GM21737 (cell line): ENCODE data around the gene TMEM238.
"Not testable (repeated sequence)": the region's sequence is repeated elsewhere in the genome, so short reads cannot be mapped to it uniquely, and the experiment has no call there.

Experiments used
- ATAC-seq: cut with Tn5 transposase; IDR thresholded peaks from one replicate; pipeline ENCODE4 v1.9.1; 2021; ENCODE audit warnings: mild to moderate bottlenecking, moderate library complexity; ENCODE audit not compliant: unreplicated experiment

TMEM238 gene, protein sequence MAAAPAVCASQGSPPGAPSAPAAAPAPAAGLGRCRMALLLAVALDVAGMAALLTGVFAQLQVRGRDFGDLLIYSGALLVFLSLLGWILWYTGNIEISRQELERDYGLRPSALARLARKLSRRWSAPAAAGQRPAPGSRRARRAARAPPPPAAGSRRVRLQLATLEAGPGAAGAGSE

DNA sequence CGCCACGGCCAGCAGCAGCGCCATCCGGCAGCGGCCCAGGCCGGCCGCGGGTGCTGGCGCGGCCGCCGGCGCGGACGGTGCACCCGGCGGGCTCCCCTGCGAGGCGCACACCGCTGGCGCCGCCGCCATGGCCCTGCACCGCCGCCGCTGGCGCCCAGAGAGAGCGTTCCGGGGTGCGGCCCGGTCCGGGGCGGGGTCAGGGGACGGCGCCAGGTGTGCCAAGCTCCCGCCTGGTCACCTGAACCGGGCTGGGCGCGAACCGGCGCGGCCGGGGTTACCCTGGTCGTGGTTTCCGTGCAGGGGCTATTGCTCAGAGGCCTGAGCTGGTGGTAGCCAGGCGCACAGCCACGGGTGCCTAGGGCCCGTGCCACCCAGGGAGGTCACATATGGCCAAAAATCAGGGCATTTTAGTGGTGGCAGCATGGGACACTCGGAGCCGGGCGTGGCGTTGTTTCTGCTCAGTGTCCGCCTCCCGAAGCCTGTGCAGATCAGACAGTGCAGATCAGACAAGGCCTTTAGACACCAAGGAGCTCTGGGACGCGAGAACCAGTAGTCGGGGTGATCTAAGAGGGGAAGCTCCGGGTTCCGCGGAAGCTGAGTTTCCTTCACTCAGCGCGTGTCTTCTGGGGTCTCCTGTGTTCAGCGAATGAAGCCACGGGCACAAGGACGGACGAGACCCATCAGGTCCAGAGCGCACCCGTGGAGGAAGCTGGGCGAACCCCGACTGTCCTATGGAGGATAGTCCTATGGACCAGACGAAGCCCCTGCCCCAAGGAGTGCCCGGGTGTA lies at the start of gene TMEM238:
Gene TMEM238 (minus strand): TSS at position 162 of the 789 bp plus-strand sequence. CDS start 33 bp downstream, at position 129.
- no peak for ATAC-seq

DNA sequence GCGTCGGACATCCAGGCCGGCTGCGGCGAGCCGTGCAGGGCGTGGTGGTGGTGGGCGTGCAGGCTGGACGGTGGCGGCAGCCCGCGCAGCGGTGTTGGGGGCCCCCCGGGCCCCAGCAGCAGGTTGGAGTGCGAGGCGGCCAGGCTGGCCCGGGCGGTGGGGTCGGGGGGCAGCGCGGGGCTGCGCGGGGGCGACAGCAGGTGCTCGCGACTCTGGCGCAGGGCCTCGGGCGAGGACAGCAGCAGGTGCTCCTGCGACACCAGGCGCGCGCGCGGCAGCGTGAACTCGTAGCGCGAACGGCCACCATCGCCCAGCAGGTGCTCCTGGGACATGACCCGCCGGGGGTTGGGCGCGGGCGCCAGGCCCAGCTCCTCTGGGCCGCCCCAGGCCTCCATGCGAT lies 49.2 kb upstream of the TMEM238 start:
- no peak for ATAC-seq

DNA sequence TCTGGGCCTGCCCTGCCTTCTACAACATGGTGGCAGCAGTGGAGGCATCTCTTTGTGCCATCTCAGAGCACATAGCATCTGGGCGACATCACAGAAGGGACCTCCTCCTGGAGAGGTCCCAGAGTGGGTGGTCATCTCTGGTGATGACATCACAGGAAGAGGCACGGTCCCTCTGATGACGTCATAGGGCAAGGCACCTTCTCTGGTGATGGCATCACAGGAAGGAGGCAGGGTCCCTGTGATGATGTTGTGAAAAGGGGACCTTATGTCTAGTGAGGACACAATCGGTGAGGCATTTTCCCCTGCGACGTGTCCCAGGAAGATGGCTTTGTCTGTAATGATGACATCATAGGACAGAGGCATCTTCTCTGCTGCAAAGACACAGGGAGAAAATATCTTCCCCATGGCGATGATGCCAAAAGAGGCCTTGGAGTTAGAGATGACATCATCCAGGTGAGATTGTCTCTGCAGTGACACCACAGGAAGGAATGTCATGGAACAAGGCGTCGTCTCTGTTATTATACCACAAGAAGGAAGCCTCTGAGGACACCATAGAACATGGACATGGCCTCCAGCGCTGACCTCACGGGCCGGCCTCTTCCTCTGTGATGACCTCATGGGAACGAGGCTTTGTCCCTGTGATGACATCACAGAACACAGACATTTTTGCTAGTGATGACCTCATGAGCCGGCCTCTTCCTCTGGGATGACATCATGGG lies 48.3 kb upstream of the TMEM238 start:
- ATAC-seq, result no peak

DNA sequence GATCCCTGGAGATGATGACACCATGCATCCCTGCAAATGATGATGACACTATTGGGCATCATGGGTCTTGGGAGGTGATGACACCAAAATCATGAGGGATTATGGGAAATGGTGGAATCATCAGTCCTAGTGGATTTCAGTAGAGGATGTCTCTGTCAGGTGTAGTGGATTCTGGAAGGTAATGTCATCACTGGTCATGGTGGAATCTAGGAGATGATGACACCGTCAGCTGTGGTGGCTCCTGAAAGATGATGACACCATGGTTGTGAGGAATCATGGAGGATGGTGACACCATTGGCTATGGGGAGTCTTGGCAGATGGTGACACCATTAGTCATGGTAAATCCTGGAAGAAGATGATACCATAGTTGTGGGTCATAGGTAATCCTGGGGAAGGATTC lies 47.1 kb upstream of the TMEM238 start:
- no peak for ATAC-seq

DNA sequence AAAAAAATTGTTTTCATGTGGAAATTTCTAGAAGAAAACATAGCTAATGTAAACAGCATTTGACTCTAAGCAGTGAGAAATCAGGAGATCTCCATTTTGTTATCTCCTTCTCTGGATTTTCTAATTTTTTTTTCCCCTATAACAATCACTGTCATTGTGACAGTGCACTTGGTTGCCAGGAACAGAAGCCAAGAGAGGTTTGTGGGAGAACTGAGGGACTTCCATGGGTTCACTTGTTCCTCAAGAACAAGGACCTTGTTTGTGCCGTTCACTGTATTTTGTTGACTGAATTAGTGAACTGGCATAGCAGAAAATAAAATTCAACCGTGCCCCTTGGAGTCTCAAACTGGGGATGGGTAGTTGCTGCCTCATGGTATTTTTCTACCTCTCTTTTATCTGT lies 42.0 kb upstream of the TMEM238 start:
- no peak for ATAC-seq

DNA sequence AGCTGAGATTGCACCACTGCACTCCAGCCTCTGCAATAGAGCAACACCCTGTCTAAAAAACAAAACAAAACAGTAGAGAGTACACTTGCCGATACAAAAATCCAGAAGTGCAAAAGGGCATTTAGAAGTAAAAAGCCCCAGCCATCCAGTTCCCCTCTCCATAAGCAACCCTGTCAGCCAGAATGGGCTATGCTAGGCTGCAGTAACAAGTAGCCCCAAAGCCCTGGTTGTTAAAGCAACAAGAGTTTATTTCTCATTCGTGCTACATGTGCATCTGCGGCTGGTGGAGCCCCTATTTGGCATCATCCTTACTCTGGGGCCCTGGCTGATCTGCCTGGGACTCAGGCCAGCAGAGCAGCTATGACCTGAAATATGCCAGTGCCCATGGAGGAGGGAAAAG lies 40.4 kb upstream of the TMEM238 start:
- no peak for ATAC-seq

DNA sequence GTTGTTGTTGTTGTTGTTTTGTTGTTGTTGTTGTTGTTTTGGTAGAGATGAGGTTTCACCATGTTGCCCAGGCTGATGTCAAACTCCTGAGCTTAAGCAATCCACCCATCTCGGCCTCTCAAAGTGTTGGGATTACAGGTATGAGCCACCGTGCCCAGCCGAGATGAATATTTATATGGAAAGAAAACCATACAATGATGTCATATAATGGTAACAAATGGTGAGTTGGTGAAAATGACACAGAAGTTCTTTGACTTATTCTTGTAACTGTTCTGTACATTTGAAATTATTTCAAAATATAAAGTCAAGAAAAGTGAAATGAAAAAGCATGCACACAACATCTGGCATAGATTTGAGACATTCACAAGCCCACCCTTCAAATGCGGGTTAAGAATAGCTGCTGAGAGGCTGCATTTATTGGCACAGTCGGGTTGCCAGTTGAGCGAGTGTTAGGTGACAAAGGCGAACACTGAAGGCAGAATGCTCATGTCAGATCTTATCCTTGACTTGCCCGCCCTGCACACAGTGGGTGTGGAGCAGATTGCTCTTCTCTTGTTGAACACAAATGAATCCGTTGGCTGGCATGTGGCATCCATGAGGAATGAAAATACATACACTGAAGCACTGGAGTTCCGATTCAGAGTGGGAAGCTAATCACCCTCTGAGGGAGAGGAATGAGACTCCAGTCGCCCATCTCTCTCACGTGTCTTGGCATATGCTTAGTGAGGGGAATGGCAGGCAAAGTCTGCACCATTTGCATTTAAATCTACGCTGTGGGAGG lies 39.3 kb upstream of the TMEM238 start:
- no peak for ATAC-seq

DNA sequence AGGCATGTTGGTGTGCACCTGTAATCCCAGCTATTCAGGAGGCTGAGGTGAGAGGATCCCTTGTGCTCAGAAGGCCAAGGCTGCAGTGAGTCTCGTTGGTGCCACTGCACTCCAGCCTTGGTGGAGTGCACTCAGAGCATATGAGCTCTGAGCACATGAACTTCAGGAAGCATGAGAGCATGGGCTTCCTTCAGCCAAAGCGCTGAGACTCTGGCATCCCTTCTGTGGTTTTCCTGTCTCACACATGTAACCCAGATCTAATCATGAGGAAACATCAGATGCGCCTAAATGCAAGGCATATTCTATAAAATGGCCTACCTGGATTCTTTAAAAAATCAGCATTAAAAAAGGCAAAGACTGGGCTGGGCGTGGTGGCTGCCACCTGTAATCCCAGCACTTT lies 37.2 kb upstream of the TMEM238 start:
- not testable (repeated sequence) for ATAC-seq

DNA sequence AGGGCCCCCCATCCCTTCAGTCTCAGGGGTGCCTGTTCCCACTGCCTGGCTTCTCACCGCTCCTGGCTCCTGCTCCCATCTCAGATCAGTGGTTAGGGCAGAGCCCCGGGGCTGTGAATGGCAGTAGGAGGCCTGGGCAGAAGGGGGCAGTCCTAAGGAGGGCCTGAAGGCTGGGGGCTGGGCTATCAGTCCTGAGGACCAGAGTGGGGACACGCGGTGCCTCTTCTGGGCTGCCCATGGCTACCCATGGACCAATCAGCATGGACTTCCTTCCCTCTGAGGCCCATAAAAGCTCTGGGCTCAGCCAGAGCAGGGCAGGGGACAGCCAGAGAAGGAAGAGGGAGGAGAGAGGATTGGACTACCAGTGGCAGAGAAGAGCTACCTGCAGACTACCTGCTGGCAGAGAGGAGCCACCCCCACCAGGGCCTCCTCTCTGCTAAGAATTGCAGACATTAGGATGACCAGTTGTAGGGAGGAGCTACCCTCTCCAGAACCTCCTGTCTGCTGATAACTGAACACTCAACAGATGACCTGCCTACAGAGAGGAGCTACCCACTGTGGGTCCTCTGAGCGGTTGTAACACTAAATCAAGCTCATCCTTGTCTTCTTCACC lies 35.6 kb upstream of the TMEM238 start:
- no peak for ATAC-seq

DNA sequence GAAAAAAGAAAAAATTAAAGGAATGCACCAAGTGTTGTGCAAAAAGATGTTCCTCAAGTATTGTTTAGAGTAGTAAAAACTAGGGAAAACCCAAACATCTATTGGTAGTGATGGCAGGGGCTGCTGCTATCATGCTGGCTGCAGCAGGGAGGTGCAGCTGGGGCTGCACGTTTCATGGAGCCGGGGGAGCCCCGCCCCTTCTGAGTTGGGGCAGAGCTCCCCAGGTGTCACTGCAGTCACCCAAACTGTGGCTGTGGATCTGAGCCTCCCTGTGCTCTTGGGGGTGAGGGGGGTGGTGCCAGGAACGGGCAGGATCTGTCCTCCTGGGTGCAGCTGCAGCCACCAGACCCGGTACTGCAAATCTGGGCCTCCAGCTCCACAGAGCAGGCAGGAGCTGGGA lies 35.0 kb upstream of the TMEM238 start:
- no peak for ATAC-seq

DNA sequence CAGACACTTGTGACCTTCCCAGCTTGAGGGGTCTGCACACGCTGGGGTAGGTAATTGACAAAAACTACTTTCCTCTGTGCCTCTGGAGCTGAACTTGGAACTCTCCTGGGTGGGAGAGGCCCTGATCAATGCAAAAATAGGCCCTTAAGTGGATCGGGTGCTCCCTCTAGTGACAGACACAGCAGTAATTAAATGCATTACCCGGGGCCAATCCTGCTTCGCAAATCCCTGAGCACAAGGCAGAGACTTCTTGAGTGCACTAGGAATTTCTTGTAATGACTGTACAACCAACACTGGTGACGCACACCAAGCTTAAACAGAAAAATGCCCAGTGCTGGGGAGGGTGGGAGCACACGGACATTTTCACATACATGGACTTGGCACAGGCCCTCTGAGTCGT lies 34.1 kb upstream of the TMEM238 start:
- no peak for ATAC-seq

DNA sequence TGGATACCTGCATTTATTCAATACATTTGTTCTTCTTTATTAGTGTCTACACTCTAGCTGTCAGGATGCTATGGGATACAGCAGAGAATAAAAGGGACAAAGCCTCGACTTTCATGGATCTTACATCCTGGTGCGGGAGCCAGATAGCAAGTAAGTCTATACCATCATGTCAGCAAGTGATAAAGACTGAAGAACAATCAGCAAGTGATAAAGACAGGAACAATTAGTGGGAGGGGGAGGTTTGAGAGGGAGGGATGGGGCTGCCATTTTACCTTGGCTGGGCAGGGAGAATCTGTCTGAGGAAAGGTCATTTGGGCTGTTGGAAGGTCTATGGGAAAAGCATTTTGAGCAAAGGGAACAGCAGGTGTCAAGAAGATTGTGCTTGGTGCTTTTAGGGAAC lies 26.1 kb upstream of the TMEM238 start:
- ATAC-seq, result no peak

DNA sequence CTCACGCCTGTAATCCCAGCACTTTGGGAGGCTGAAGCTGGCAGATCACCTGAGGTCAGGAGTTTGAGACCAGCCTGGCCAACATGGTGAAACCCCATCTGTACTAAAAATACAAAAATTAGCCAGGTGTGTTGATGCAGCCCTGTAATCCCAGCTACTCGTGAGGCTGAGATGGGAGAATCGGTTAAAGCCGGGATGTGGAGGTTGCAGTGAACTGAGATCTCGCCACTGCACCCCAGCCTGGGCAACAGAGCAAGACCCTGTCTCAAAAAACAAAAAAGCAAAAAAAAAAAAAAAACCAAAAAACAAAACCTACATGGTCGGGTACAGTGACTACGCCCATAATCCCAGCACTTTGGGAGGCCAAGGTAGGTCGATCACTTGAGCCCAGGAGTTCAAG lies 25.1 kb upstream of the TMEM238 start:
- not testable (repeated sequence) for ATAC-seq

DNA sequence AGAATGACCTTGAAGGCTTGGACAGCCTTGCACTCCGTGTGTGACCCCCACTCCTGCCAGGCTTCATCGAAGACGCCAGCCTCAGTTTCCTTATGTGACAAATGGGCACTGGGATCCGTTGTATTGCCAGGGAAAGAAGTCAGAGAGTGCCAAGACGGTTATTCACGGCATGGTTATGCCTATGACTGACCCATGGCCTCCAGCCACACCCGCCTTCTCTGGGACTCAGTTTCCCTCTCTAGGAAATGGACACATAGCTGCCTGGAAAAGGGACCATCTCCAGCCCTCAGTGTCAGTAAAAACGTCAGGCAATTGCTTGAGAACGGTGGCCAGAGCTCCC lies 24.4 kb upstream of the TMEM238 start:
- no peak for ATAC-seq

DNA sequence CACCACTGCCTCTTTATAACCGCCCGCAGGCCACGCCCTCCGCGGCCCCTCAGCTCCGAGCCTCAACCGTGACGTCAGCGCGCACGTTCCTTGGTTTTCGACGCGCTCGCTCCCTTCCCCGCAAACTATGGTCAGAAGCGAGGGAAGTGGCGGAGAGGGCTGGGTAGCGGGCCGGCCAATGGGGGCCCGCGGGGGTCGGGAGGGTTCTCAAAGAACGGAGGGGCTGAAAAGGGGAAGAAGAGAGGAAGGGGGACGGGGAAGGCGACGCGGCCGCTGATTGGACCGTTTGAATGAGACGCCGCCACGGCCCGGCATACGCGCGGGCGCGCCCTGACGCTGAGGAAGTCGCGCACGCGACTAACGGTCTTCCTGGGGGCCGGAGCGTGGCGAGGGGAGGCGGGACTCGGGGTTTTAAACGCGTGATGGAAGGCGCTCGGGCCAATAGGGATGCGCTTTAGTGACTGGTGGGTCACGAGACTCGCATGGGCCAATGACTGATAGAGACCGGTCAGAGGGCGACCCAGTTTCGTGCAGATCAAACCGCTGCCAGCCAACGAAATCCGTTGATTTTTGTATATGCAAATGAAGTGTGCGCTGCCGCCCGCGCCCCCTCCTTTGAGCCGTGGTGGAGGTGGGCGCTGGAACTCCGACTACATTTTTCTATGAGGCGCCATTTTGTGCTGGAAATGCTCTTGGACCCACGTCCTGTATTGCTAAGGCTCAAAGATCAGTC lies 23.9 kb upstream of the TMEM238 start:
- peak; percentile 79 for ATAC-seq

DNA sequence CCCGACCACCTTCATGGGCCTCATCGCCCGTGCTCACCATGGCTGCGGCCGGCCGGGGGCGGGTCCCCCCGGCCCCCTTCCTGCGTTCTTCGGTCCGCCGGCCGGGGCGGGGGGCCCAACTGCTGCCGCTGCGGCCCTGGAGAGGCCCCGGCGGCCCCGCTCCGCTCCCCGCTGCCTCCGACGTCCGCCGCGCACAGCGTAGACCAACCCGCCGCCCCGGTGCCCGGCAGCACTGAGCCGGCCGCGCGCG lies 23.4 kb upstream of the TMEM238 start, which contains the start of gene UBE2S:
Gene UBE2S (minus strand): TSS at position 239 of the 250 bp plus-strand sequence. CDS start 199 bp downstream, at position 40.
- not testable (repeated sequence) for ATAC-seq

DNA sequence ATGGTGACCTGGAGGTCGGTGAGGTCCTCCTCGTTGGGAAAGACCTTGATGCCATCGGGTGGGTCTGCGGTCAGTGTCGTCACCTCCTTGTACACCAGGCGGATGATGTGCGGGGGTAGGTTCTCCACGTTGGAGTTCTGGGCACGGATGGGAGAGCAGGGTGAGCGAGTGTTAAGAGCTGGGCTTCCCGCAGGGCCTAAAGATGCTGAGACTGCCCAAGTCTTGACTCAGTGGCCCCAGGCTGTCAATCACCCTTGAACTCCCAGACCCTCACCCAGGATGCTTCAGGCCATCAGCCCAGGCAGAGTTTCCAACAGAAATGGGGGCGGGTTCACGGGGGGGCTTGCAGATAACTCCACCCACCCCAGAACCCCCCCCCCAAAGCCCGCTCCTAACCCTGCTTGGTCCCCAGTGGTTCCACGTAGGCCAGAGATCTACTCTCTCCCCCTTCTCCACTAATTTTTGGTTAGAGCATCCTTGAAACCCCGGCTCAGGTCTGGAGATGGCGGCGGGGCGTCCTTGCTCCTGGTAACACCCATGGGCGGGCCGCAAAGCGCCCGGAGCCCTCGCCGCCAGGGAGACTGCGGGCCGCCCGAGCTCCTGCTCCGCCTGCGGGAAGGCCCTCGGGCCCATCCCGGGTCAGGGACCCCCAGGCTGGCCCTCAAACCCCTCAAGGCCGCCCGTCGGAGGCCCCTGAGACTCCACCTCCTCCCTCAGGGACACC lies 22.9 kb upstream of the TMEM238 start:
- no peak for ATAC-seq

DNA sequence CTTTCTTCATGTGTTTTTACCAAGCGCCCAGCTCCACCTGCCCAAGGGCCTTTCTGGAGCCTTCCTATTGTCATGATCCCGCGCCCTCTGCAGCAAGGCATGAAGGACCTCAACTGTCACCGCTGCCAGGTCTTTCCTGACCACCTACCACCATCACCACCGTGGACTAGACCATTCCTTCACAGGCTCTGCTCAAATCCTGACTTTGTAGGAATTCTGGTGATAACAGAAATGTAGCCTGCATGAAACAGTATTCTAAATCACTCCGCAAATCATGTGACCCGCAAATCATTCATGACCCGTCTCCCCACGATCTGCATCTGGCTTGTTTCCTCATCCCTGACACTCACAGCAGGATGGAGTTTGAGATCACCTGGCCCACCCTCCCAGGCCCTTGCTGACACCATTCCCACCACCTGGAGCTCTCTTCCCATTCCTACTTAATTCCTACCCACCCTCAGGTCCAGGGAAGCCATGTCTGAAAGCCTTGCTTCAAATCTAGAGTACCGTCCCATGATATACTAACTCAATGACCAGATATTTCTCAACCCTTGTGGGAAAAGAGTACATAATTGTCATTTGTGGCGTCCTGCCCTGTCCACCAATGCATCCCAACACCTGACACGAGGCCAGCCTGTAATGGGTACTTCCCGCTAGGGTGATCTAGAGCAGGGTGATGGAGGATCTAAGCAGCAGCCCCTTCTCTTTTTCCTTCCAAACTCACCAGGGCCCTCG lies 22.2 kb upstream of the TMEM238 start:
- ATAC-seq, result no peak

DNA sequence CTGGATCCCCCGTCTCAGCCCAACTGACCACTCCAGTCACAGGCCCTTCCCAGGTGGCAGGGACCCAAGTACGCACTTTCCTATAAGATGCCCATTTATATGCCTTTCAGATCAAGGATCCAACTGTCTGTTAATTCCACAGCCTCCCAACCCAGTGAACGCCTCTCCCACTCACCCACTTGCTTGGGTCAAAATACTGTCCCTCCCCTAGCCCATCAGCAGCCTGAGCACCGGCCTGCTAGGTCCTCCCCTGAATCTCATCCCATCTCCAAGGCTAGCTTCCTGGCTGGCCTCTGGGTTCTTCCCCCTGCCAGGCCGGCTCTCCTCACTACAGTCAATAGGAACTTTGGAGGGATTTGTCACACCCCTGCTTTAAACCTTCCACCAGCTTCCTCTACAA lies 21.5 kb upstream of the TMEM238 start:
- ATAC-seq, result no peak
